HG03139 (cell line): ENCODE measurements around the gene SLC25A17.
"Not testable (repeated sequence)": the region's sequence is repeated elsewhere in the genome, so short reads cannot be mapped to it uniquely, and the experiment has no call there.

Source experiments
- ATAC-seq: cut with Tn5 transposase; IDR thresholded peaks from one replicate; pipeline ENCODE4 v1.9.1; 2021; ENCODE audit not compliant: unreplicated experiment

SLC25A17 gene

DNA sequence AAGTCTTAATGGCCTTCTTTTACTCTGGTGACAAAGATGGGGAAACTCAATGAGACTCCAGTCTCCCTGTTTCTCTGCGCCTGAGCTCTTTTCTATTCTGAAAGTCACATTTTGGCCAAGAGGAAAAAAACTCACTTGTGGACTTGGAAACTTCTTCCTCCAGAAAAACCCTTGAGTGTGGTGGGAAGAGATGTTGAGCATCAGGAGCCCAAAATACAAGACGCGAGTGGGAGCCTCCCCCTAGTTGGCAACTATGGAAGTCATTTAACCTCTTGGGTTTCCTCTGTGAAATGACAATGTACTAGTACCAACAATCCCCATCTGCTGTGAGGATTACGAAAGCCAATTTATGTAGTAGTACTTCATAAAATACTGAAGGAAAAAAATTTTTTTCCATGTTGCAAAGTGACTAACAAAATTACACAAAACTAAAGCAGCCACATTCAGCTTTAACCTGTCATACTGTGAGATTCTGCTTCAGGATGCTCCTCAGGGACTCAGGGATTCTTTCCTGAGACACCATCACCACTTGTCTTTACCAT, 524 bp upstream of the SLC25A17 start:
- no peak for ATAC-seq

DNA sequence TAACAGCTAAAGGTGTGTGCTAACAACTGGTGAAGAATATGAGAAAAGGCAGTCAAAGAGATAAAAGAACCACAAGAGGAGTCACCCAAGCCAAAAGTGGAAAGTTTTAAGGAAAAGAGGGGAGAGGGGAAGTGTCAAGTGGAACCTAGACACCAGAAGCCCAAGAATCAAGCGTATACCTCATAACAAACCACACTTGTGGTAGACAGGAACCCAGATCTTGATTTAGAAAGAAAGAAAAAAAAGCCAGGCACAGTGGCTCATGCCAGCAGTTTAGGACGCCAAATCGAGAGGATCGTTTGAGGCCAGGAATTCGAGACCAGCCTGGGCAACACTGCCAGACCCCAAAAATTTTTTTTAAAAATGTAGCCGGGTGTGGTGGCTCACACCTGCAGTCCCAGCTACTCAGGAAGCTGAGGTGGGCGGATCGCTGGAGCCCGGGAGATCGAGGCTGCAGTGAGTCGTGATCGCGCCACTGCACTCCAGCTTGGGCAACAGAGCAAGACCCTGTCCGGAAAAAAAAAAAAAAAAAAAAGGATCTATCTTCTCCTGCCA, 877 bp downstream of the SLC25A17 start:
- ATAC-seq, result no peak

DNA sequence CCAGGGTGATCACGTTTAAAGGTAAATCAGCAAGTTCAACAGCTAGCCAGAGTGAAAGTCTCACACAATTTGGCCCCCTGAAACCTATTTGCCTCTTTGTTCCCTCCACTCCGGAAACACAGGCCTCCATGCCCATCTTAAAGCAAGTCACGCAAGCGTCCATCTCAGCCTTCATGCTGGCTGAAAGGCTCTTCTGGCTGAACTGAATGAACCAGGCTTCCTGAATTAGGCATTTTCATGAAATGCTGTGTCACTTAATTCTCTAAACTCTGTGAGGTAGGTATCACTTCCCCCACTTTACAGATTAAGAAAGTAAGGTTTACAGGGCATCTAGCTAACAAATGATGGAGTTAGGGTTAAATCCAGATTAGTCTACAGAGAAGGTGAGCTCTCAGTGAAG, 1.4 kb downstream of the SLC25A17 start:
- ATAC-seq, result no peak

DNA sequence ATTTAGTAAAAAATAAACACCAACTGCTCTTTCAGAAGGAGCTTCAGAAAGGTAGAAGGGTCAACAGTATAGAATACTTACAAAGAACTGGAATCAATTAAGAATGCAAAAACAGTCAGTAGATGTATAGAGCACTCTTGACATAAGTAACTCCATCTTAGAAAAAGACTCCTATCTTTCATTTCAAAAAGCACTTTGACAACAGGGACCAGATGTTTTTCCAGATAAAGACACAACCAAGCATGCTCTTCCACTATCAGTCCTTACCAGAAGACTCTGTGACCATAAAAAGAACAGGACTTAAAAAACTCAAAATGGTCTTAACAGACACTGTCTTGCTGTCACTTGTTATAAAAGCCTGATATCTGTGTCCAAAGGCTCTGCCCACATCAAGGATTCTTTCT, 5.2 kb downstream of the SLC25A17 start:
- ATAC-seq, result no peak

DNA sequence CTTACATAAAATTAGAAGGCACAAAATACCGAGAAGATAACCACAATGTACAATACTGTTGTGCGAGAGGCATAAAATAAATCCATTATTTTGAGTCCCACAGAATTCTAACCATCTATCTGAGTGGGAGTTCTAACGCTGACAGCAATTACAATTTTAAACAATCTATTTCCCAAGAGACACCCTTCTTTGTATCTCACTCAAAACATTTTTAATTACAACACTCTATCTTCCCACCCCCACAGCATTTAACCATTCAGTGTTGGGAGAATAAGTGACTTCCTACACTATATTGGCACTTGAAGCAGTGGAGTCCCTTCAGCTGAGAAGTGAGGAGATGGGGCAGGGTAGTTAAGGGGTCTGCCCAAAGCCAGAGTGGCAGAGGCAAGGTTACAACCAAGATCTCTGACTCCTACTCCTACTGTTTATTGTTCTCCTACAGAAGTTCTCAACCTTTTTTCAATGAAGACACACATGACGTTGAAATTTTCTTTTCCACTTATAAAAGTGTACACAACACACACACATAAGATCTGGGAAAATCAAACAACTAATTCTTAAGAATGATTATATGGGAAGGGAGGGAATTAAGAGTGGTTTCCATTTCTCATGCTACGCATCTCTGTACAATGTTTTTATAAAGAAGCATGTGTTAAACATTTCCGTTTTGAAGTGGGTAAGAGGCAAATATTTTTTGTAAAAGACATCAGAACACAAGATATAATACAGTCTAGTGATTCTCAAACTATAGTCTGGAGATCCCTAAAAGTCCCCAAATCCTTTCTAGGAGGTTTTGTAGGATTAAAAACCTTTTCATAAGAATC, 10.9 kb downstream of the SLC25A17 start:
- no peak for ATAC-seq

DNA sequence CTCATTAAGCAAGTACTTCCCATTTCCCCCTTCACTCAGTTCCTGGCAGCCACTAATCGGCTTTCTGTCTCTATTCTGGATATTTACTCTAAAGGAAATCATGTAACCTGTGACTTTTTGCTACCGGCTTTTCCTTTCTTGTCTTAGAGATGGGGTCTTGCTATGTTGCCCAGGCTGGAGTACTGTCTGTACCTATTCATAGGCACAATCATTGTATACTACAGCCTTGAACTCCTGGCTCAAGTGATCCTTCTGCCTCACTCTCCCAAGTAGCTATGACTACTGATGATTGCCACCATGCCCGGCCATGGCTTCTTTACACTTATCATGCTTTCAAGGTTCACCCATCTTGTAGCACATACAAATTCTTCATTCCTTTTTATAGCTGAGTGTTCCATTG, 12.4 kb downstream of the SLC25A17 start:
- ATAC-seq, result no peak

DNA sequence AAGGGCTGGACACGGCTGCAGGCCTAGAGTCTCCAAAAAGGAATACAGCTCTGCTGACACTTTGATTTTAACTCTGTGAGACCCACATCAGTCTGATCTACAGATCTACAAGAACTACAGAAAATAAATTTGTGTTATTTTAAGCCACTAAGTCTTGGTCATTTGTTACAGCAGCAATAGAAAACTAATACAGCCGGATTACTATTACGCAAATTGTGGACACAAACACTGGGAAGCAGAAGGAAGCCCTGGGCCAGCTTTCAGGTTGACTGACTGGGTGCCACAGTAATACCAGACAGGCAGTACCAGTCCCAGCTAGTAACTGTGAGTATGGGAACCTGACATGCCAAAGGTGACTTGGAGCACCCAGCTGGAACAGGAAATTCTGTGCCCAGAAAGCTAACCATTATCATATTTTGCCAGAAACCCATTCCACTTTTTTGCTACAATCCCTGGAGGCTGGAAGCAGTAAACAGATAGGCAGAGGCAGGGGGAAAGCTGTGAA, 13.4 kb downstream of the SLC25A17 start:
- ATAC-seq, result no peak

DNA sequence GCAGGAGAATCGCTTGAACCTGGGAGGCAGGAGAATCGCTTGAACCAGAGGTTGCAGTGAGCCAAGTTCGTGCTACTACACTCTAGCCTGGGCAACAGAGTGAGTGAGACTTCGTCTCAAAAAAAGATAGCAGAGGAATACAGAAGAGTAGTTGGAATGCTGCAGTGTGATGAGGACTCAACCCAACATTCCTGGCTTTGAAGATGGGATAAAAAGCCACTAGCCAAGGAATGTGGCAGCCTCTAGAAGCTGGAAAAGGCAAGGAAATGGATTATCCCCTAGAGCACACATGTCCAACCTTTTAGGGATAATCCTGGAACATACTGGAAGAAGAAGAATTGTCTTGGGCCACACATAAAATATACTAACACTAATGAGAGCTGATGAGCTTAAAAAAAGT, 13.9 kb downstream of the SLC25A17 start:
- ATAC-seq, result no peak

DNA sequence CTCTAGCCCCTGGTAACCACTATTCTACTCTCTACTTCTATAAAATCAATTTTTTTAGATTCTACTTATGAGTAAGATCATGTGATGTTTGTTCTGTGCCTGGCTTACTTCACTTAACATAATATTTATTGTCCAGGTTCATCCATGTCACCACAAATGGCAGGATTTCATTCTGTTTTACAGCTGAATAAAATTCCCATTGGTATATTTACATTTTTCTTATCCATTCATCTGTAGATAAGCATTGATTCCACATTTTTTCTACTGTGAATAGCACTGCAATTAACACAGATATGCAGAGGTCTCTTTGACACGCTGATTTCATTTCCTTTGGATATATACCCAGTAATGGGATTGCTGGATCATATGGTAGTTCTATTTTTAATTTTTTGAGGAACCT, 15.8 kb downstream of the SLC25A17 start:
- no peak for ATAC-seq

DNA sequence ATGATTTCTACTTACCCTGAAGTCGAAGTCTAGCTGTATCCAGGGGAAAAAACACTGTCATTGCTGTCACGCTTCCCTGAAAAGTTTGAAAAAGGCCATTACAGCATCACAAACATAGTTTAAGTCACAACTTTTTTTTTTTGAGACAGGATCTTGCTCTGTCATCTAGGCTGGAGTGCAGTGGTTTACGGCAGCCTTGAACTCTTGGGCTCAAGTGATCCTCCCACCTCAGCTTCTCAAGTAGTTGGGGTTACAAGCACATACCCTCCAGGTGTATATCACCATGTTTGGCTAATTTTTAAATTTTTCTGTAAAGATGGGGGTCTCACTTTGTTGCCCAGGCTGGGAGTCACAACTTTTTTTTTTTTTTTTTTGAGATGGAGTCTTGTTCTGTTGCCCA, 20.1 kb downstream of the SLC25A17 start:
- no peak for ATAC-seq

DNA sequence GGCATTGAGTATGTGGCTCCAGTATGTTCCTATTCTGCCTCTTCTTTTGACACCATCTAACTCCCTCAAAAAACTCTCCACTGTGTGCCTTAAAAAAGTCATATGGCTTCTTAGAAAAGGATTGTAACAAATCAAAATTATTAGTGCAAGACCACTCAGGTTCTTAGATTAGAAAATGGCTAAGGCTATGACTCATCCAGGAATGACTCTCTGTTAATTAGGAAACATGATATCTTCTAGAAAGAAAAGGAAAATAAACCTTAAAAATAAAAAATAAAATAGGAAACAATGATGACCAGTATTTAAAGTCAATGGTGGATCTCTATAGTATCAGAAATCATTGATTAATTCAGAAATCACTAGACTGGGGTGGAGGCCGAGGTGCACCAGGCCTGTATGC, 21.7 kb downstream of the SLC25A17 start:
- ATAC-seq, result no peak

DNA sequence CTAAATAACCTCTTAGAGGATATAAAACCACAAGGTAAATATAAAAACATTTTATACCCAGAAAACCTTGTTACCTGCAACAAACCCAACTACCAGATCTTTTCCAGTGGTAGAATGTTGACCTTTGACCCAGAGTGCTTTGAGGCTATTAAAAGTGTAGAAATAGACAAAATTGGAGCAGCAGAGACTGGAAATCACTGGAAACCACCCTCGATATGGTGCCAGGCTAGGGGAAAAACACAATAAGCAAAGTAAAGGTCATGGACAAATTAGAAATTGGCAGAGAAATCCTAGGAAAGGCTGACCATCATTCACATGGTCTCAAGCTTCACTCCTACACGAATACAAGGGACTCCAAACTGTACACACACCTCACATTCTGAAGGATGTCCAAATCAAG, 26.7 kb downstream of the SLC25A17 start:
- ATAC-seq, result no peak

DNA sequence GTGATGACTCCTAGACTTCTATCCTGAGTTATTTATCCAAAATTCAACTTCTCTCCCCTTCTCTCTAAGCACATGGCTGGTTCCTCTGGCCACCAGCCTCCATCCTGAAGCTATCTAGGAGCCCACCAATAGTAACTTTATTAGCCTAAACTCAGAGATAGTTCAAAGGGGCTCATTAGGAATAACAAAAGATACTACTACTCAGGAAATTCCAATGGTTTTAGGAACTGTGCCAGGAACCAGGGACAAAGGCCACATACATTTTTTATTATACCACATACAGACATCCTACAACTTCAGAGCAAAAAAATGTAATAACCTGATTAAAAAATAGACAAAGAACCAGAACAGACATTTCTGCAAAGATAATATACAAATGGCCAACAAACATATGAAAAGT, 27.9 kb downstream of the SLC25A17 start:
- ATAC-seq, result no peak

DNA sequence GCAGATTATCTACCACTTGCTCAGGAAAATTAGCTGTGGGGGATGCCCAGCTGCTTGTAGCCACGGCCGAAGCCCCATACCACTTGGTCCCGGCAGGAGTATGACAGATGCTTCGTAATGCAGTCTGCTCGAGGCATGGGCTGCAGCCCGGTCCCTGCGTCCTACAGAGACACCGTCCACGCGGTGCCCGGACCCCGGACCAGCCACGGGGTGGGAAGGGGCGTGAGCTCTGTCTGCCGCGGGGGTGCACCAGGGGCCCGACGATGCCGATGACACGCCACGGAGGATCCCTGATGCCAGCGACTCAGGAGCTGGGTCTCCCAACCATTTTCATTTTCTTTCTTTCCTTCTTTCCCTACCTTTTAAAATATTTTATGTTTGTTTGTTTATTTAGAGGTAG, 30.0 kb downstream of the SLC25A17 start:
- ATAC-seq, result no peak

DNA sequence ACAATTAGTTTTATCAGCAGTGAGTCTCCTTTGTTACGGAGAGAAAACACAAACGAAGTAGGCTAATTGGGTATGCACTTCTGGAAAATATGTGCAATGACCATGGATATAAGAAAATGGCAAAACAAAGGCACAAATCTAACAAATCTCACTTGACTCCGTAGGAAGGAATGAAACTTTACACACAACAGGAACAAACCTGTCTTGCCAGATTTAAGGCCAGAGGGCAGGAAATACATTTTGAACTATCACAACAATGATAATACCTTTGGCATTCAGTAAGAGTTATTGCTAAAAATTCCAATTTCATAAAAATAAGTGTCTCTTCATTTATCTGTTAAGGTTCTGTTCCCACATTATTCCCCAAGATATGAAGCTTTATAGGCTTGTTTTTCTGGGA, 36.6 kb downstream of the SLC25A17 start:
- no peak for ATAC-seq

DNA sequence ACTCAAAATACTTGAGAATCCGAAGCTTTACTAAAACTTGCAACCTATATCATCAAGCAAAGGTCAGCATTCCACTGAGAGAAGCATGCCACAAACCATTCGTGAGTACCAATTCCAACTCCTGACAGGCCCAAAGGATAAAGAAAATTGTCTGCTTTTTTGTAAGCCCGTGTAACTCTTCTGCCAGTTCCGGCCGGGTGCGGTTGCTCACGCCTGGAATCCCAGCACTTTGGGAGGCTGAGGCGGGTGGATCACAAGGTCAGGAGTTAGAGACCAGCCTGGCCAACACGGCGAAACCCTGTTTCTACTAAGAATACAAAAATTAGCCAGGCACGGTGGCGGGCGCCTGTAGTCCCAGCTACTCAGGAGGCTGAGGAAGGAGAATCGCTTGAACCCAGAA, 37.4 kb downstream of the SLC25A17 start:
- ATAC-seq, result not testable (repeated sequence)

DNA sequence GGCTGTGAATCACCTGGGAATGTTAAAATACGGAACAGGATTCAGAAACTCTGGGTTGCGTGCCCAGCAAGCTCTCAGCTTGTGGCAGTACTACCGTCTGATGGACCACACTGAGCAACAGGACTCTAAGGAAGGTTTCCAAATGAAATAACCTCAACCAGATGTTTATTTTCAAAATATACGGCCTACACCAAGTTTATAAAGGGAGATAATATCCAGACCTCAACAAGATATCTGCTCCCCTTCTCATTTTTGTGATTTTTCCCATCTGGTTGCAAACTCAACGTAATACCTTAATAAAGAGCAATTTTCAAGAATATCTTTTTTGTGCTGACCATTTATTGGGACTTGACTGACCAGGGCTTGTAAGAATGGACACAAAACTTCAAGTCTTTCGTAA, 49.4 kb downstream of the SLC25A17 start:
- no peak for ATAC-seq

DNA sequence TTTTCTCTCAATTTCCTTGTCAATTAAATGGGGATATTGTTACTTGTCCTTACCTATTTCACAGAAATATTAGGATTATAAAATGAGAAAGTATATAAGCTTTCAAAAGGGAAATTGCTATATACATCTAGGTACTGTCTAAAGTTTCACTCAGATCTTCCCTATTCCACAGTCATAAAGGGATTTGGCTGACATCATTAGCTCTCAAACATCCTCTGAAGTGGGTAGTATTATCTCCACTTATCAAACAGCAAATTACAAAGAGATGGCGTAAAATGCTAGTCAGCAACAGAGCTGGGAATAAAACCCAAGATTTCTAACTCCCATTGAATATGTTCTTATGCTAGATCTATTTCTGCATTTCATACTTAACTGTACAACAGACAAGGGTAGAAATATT, 50.9 kb downstream of the SLC25A17 start:
- no peak for ATAC-seq

DNA sequence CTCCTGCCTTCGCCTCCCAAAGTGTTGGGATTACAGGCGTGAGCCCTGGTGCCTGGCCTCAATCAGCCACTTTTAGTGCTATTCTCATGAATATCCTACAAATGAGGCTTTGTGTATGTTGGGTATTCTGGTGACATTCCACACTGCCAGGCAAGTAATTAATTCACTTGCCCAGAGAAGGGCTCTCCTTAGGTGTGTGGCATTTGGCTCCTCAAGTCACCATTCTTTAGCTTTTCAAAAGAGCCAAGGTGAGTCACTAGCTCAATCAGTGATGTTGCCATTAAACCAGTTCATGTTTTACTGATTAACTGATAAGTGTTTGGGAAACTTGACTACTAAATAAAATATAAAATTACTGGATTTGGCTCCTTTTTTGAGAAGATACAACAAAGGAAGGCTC, 52.2 kb downstream of the SLC25A17 start:
- no peak for ATAC-seq

DNA sequence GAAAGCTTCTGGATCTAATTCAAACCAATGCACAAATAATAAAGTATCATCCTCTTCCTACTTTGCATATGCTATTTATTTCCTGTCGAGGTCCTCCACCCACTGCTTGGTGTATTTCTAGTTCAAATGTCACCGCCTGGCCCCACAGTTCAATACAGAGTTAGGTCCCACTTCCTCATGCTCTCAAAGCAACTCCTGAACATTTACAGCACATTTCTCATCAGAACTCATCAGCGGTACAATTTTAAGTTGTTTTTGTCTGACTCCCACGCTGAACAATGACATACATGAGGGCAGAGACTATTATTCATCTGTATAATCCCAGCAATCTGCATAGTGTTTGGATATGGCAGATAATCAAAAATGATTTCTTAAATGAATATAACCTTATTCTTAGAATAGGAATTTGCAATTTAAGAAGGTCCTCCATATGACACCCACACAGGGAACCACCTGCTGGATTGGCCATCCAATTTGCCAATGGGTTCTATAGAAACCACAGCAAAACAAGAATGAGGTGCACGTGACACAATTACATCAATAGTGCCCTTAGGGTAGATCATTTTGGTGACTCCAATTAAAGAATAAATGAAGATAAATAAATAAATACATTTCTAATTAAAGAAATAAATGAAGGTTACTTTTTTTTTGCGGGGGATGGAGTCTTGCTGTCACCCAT, 54.2 kb downstream of the SLC25A17 start:
- no peak for ATAC-seq

DNA sequence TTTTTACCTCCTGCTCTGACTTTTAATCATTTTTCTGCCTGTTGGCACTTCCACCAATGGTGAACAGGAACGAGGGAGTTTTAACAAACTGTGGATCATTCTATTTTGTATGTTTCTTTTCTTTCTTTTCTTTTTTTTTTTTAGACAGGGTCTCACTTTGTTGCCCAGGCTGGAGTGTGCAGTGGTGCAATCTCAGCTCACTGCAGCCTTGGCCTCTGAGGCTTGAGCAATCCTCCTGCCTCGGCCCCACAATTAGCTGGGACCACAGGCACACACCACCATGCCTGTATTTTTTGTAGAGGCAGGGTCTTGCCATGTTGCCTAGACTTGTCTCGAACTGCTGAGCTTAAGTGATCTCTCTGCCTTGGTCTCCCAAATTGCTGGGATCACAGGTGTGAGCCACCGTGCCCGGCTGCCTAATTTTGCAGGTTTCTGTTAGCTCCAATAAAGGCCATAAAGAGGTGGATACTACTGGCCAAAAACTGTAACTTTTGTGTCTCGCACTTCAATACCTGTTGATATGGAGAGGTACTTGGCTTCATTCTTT, 59.8 kb downstream of the SLC25A17 start:
- no peak for ATAC-seq

DNA sequence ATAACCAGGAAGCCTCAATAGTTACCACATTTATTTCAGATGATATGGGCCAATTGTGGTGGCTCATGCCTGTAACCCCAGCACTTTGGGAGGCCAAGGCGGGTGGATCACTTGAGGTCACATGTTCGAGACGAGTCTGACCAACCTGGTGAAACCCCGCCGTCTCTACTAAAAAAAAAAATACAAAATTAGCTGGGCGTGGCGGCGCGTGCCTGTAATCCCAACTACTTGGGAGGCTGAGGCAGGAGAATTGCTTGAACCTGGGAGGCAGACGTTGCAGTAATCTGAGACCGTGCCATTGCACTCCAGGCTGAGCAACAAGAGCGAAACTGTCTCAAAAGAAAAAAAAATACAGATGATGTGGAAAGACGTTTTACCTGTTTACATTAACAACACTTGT, 60.3 kb downstream of the SLC25A17 start:
- ATAC-seq, result not testable (repeated sequence)
